Measurements from ENCODE around the gene GSTM1.
A peak's percentile ranks its signal among the peaks of the same experiment; 100 is the strongest.

GSTM1 gene

DNA sequence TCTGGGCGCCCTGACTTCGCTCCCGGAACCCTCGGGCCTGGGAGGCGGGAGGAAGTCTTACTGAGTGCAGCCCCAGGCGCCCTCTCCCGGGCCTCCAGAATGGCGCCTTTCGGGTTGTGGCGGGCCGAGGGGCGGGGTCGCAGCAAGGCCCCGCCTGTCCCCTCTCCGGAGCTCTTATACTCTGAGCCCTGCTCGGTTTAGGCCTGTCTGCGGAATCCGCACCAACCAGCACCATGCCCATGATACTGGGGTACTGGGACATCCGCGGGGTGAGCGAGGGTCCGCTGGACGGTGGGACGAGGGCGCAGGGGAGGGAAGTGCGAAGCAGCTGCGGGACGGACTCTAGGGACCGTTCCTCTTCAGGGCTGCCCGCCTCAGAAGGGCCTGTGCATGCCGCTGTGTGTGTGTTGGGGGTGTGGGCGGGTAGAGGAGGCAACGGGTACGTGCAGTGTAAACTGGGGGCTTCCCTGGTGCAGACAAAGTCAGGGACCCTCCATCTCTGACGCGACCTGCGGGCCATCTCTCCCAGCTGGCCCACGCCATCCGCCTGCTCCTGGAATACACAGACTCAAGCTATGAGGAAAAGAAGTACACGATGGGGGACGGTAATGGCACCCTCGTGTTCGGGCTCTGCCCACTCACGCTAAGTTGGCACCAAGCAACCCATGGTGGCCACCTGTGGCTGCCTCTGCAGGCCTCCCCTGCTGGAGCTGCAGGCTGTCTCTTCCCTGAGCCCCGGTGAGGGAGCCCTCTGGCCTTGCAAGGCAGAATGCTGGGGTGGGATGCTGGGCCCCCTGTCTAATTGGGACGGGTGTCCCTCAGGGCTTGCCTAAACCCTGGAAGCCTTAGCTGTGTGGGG, at the start of gene GSTM1:
Gene GSTM1 (plus strand): TSS at position 177 of the 859 bp plus-strand sequence. CDS start 57 bp downstream, at position 234.
- peak; percentile 84 for DNase-seq

DNA sequence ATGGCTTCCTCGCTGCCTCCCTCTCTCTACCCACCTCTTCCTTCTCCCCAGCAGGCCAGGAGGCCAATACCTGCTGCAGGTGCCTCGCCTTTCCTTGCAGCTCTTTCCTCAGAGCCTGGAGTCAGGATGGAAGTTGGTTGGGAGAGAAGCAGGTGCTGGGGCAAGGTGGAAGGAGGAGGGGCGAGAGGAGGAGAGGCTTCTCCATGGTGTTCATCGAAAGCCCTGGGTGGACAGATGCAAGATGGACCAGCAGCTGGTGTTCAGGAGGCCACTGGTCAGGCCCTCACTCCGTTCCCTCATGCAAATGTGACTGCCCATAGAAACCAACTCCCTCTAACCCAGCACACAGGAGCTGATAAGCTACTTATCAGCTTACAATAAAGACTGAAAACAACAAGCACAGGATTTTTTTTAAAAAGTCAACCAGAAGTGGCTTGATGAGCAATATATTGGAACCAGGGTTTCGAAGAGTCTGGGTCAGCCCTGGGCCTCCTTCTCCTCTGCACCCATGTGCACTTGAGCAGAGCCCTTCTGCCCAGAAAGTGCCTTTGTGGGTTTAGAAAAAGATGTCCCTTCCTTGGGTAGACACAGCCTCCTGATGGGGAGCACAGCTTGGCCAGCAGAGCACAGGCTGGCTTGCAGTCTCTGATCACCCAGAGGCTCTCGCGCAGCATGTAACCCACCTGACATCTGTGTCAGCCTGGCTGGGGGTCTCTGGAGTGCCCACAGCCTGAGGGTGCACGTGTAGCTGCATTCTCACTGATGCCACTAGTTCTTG, 48.4 kb upstream of the GSTM1 start:
- no peak for DNase-seq

DNA sequence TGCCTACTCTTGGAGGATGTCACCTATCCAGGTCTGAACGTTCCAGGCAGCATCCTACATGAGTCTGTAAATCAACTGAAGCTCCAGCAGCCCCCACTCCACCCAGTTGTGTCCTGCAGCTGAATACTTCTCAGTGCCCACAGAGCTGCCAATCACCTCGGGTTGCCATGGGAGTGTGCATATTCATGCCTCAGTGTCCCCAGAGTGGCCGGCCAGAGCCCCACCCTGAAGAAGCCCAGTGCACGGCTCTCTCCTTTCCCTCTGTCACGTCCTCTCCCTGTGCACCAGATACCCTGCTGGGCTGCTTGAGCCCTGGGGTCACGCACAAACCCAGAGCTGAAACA, 47.8 kb upstream of the GSTM1 start:
- no peak for DNase-seq

DNA sequence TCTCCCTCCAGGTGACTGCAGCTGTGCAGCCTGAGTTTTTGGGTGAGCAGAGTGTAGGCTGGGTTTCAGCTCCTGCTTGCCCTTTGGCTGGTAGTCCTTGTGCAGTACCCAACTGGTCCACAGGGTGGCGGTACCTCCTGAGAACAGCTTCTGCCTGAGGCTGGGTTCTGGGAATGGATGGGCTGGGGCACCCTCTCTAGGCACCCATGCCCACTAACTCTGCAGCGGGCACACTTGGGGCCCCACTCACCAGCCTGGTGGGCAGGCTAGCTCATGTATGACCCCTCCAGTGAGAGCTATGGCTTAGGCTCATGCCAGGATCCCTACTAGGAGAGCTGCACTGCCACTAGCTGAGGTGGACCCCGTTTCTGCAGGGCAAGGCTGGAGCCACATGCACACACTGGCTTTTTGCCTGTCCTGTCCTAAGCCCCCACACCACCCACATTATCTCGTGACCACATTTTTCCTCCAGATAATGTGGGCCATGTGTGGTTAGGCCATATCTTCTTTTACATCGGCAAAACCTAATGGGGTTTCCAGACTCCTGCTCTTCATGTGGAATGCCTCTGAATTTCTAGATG, 47.2 kb upstream of the GSTM1 start:
- peak; percentile 94 for DNase-seq

DNA sequence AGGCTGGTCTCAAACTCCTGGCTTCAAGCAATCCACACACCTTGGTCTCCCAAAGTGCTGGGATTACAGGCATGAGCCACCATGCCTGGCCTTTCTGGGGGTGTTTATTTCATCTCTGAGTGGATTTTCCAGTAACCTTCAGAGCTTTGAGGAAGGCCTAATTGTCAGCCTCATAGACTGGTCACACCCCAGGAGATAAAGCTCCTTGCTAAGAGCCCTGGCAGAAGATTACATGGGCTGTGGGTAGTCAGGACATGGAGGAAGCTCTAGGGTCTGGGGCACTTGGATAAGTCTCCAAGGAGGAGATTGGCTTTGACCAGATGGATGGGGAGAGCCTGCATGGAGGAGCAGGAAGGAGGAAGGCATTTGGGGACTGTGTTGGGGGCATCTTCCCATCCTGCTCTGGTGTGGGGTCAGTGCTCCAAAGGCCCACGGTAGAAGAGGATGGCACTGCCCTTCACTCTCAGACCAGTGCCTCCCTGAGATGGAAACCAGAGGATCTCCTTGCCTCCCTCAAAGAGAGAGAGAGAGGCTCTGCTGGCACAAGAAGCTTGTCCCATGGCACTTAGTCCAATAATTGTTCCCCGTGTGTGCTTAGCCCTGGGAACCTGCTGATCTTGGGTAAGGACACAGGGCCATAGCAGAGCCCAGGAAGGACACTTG, 46.4 kb upstream of the GSTM1 start:
- no peak for DNase-seq

DNA sequence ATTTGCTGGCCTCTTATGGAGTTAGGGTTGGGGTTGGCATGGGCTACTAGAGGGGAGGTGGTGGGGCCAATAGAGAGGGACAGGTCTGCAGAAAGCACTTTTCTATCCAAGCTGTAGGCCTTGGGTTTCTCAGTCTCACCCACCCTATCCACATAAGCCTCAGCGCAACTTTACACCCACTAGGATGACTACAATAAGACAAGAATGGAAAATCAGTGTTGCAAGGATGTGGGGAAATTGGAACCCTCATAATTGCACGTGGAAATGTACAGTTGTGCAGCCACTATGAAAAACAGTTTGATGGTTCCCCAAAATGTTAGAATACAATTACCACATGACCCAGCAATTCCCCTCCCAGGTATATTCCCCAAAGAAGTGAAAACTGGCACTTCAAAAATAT, 45.8 kb upstream of the GSTM1 start:
- no peak for DNase-seq

DNA sequence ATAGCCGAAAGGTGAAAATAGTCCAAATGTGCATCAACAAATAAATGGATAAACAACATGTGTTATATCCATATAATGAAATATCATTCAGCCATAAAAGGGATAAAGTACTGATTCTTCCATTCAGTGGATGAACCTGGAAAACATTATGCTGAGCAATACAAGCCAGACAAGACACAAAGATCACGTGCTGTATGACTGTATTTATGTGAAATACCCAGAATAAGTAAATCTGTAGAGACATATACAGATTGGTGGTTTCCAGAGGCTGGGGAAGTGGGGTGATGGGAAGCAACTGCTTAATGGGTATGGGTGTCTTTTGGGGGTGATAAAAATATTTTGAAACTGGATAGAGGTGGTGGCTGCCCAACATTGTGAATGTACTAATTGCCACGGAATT, 45.0 kb upstream of the GSTM1 start:
- DNase-seq, result no peak

DNA sequence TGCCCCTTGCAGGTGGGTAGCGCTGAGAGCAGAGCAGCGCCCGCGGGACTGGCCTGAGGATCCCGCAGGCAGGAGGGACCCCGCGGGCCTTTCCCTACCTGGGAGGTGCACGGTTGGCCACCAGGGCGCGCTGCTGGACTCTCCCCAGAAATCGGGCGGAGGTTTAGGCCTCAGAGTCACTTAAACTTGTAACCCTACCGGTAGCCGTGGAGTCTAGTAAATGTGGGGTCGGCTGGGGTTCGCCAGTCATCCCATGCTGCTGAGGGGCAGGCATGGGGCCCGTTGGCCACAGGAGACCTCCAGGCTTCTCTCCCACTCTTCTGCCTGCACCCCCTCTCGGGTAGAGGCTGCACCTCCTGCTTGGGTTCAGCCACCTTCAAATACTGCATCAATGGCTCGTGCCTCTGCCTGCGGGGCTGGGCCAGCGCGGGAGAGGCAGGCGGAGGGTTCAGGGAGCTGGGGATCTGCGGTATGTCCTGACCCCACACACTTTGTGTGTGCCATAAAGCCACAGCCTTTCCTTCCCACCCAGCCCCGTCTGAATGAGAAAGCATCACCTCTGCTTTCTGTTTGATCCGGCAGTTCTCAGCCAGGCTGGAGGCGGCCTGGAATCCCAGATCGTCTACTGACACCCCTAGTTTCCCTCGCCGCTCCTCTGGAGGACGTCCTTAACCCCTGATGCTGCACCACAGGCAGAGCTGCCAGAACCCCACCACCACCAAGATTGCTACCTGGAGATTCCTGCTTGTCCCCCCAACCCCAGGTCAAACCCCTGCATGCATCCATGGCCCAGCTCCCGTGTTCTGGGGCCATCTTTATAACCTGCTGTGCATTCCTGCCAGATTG, 44.0 kb upstream of the GSTM1 start:
- DNase-seq, result peak; percentile 90

DNA sequence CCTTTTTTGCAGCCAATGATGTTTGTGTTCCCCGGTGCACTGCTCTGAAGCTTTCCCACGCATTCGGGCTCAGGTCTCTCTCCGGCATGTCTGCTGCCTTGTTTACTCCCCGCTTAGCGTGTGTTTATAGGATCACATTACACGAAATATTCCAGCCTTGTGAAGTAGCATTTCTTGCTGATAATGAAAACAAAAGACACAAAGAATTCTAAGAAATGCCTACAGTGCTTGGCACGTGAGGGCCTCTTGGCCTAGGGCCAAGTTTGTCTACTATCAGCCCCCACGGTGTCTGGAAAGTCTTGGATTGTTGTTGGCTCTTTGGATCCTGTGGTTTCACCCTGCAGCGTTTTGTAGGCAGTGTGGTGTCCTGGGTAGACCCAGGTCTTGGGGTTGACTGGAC, 42.9 kb upstream of the GSTM1 start:
- no peak for DNase-seq

DNA sequence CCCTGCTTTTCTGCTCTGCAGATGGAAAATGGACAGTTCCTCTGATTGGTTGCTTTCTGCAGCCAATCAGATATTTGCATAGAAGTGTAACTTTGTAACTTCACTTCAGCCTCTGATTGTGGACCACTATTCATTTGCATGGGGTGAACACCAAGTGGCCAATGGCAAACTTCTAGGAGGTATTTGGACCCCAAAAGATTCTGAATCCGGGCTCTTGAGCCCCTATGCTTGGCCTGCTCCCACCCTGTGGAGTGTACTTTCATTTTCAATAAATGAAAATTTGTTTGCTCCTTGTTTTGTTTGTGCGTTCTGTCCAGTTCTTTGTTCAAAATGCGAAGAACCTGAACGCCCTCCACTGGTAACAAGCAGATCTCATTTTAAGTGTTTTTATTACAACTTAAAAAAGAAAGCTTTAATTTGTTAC, 38.1 kb upstream of the GSTM1 start:
- DNase-seq, result no peak

DNA sequence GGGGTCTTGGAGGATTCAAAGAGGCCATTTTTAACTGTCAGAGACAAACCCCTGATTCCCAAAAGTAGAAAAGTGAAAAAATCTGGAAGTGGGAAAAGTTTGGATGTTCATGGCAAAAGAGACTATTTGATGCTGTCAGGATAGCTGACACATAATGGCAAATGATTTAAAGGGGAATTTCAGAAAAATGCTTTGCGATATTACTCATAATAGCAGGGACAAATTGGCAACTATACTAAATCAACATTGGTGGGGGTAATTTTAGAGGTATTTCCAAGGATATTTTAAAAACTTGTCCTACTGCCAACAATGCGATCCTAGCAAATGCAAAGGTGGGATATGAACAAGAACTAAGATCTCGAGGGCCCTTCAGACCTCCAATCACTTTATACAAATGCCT, 37.0 kb upstream of the GSTM1 start:
- no peak for DNase-seq

DNA sequence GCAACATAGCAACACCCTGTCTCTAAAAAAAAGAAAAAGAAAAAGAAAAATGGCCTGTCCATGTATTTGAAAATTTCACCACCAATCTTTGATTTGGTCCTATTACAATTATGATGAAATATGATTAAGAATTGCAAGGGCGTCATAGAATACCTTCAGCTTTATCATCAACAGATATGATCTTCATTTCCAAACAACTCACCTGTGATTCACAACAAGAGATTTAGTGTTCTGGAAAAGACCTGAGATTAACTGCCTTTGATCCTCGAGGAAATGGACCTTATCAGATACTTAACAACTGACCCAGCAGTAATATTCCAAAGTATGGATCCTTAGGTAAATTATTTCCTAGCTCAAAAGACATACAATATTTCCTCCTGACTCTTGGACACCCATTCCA, 35.2 kb upstream of the GSTM1 start:
- no peak for DNase-seq

DNA sequence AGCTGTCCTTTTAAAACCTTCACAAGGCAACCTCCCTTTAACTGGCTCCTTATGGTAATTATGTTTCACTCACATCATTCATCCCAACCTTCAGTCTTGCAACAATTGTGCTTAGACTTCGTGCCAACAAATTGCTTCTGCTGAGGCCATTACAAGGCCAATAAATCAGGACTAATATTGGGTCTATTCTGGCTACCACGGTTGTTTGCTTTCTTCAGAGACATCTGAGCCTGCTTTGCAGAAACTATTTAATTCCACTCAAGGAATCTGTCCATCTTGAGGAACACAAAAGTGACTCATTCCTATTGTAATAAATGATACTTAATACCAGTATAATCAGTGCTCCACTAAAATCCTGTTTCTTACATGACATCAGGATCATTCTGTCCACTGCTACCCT, 34.3 kb upstream of the GSTM1 start:
- DNase-seq, result no peak

DNA sequence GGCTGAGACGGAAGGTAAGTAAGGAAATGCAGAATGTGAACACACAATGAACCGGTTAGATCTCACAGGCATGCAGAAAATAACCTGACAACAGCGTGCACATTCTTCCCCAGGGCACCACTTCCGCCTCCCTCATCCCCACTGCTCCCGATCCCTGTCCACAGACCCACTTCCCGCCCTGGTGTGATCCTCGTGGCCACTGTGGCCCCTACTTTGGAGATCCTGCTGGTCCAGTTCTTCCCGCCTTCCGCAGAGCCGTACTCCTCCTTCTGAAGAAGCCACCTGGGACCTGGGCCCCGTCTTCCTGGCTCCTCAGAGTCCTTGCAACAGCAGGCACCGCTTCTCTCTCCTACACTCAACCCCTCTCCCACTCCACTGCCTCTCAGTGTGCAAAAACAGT, 33.1 kb upstream of the GSTM1 start:
- no peak for DNase-seq

DNA sequence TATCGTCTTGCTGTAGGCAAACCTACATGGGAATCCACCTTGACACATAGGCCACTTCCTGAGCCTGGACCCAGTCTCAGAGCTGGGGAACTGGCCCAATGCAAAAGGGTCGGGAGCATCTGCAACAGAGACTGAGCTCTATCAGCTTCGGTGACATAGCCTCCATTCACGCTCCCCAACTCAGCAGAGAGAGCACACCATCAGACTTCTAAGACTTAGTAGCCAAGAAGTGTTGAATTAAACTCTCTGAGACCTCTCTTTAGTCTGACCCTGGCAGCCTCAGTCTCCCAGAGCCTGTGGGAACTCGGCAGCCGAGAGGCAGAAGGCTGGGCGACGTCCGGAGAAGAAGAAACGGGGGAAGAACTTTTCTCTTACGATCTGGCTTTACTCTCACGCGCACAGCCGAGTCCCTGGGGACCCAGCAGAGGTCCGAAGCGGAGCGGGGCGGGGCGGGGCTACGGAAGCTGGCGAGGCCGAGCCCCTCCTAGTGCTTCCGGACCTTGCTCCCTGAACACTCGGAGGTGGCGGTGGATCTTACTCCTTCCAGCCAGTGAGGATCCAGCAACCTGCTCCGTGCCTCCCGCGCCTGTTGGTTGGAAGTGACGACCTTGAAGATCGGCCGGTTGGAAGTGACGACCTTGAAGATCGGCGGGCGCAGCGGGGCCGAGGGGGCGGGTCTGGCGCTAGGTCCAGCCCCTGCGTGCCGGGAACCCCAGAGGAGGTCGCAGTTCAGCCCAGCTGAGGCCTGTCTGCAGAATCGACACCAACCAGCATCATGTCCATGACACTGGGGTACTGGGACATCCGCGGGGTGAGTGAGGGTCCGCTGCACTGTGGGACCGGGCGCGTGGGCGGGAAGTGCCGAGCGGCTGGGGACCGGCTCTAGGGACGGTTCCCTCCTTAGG, 31.8 kb upstream of the GSTM1 start, which contains the start of gene GSTM4:
Gene GSTM4 (plus strand): TSS at position 485 of the 905 bp plus-strand sequence. CDS start 291 bp downstream, at position 776.
- DNase-seq, result peak; percentile 63

DNA sequence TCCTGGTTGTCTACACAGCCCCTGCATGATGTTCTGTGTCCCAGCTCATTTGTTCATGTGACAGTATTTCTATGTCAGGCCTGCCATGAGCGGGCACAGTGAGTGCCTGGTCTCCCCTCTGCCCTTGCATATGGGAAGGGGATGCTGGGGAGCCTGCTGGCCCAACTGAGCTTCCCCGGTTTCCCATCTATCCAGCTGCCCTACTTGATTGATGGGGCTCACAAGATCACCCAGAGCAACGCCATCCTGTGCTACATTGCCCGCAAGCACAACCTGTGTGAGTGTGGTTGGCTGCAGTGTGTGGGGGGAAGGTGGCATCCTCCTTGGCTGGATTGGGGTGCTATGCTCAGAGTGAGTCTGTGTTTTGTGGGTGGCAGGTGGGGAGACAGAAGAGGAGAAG, 30.2 kb upstream of the GSTM1 start:
- DNase-seq, result no peak

DNA sequence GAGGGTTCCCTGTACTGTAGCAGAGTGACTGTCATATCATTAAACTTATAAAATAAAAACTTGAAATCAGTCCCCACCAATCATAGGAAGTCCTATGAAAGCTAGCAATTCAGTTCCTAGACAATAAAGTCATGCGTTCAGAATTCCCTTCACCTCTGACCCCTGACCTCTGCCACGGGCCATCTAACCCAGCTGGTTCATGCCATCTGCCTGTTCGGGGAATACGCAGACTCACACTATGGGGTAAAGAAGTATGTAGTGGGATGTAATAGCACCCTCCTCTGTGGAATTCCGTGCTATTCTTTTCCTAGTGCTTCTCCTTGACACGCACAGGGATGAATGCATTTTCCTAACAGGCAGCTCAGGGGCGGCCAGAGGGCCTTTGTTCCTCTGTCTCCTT, 29.6 kb upstream of the GSTM1 start:
- no peak for DNase-seq

DNA sequence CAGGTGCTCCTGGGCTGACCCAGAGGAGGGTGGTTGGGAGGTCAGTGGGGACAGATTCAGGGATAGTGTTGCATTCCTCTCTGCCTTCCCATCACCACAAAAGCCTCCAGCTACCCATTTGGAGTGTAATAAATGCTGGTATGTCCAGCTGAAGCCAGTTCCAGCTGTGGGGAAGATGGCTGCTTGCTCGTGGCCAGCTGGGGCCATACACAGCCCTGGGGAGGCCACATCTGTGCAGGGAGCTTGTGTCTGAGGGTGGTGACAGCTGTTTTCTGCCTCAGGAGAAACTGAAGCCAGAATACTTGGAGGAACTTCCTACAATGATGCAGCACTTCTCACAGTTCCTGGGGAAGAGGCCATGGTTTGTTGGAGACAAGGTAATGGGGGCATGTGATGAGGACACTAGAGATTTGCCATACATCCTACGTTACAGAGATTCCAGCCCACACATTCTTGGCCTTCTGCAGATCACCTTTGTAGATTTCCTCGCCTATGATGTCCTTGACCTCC, 29.0 kb upstream of the GSTM1 start:
- no peak for DNase-seq

DNA sequence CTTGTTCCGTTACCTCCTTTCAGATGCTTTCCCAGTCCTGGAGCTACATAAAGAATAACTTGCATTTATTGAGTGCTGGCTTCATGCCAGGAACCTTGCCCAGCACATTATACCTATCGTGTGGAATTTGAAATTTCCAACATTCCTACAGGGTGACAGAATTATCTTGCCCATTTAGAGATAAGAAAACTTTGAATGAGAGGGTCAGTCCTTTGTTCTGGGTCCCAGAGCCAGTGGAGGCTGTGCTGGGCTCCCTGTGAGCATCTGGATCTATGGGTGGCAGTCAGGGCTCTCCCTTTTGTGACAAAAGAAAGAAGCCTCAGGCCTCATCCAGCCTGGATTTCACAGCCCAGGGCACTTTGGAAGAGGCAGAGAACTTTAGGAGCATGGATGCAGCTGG, 28.5 kb upstream of the GSTM1 start:
- DNase-seq, result no peak

DNA sequence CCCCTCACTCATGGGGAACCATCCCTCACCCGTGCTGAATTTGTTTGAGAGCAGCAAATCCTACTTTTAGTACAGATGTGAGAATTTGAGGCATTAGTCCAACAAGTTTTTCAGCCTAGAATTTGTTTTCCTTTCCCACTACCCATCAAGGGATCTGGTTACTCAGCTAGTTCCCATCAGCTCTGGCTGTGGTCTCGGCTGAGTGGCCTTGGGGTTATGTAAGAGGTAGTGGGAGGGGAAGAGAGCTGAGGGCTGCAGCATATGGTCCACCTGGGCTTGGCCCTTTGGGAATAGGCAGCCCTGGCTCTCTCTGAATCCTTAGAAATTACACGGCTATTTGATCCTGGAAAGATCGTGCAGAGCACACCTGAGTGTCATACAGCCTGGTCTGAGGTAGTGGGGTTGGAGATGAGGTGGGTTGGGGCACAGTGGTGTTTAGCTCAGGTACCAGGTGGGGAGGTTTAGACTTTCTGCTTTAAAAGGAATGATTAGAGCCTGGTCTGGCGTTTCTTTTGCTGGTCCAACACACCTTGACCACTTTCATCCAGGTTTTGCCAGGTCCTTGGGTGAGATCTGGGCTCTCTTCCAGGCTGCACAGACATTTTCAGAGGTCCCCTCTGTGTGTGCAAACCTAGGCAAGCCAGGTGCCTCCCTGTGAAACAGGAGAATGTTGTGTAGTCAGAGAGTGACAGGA, 27.5 kb upstream of the GSTM1 start:
- DNase-seq, result no peak

All from activated CD8-positive, alpha-beta memory T cell treated with anti-CD3 and anti-CD28 coated beads, Interleukin-2, amount 50 U/mL, for 4 hours (primary cell).